HL-60 (cell line): ENCODE results near the gene PRODH2.

Source experiments
- TF ChIP-seq, protein P1 (sequence below): IDR thresholded peaks from one replicate; pipeline ENCODE4 v1.5.1; 2011; ENCODE audit warnings: low read length, control low read depth, inconsistent platforms; ENCODE audit not compliant: insufficient read depth
- TF ChIP-seq, protein P2 (sequence below): IDR thresholded peaks from 2 replicates; pipeline ENCODE4 v1.6.1; 2012; ENCODE audit warnings: low read depth; ENCODE audit not compliant: insufficient replicate concordance

DNA sequence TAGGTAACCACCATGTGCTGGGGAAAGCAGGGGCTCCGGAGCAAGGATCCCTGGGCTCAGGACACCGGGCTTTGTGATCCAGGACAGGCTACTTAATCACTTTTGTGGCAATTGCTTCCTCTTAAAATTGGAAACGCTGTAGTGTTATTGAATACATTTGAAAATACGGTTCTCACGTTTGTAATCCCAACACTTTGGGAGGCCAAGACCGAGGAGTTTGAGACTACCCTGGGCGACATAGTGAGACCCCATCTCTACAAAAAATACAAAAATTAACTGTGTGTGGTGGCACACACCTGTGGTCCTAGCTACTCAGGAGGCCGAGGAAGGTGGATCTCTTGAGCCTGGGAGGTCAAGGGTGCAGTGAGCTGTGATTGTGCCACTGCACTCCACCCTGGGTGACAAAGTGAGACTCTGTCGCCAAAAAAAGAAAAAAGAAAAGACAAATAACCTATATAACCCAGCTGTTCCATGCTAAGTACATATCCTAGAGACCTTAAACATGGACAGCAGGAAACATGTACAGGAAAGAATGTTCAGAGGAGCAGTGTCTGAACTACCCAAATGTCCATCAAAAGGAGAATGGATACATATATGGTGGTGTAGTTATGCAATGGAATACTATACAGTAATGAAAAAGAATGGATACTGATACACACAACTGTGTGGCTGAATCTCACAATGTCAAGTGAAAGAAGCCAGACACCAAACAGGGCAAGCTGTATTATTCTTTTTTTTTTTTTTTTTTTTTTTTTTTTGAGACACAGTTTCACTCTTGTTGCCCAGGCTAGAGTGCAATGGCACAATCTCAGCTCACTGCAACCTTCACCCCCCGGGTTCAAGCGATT, 622 bp upstream of the PRODH2 start:
- TF ChIP-seq, protein P1, sequence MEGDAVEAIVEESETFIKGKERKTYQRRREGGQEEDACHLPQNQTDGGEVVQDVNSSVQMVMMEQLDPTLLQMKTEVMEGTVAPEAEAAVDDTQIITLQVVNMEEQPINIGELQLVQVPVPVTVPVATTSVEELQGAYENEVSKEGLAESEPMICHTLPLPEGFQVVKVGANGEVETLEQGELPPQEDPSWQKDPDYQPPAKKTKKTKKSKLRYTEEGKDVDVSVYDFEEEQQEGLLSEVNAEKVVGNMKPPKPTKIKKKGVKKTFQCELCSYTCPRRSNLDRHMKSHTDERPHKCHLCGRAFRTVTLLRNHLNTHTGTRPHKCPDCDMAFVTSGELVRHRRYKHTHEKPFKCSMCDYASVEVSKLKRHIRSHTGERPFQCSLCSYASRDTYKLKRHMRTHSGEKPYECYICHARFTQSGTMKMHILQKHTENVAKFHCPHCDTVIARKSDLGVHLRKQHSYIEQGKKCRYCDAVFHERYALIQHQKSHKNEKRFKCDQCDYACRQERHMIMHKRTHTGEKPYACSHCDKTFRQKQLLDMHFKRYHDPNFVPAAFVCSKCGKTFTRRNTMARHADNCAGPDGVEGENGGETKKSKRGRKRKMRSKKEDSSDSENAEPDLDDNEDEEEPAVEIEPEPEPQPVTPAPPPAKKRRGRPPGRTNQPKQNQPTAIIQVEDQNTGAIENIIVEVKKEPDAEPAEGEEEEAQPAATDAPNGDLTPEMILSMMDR: no peak
- TF ChIP-seq, protein P2, sequence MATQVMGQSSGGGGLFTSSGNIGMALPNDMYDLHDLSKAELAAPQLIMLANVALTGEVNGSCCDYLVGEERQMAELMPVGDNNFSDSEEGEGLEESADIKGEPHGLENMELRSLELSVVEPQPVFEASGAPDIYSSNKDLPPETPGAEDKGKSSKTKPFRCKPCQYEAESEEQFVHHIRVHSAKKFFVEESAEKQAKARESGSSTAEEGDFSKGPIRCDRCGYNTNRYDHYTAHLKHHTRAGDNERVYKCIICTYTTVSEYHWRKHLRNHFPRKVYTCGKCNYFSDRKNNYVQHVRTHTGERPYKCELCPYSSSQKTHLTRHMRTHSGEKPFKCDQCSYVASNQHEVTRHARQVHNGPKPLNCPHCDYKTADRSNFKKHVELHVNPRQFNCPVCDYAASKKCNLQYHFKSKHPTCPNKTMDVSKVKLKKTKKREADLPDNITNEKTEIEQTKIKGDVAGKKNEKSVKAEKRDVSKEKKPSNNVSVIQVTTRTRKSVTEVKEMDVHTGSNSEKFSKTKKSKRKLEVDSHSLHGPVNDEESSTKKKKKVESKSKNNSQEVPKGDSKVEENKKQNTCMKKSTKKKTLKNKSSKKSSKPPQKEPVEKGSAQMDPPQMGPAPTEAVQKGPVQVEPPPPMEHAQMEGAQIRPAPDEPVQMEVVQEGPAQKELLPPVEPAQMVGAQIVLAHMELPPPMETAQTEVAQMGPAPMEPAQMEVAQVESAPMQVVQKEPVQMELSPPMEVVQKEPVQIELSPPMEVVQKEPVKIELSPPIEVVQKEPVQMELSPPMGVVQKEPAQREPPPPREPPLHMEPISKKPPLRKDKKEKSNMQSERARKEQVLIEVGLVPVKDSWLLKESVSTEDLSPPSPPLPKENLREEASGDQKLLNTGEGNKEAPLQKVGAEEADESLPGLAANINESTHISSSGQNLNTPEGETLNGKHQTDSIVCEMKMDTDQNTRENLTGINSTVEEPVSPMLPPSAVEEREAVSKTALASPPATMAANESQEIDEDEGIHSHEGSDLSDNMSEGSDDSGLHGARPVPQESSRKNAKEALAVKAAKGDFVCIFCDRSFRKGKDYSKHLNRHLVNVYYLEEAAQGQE: no peak
